Neural progenitor cell (in vitro differentiated cells): Measurements from ENCODE around the gene PRKCD.

Experiments used
- CTCF ChIP-seq: fragments of 200-600 bp; sonication (generic); IDR thresholded peaks from 2 replicates; pipeline ENCODE4 v1.5.1; 2017; ENCODE audit warnings: antibody characterized with exemption, mild to moderate bottlenecking
- EZH2 ChIP-seq: fragments of 200-600 bp; sonication (generic); IDR thresholded peaks from 2 replicates; pipeline ENCODE4 v1.6.1; 2017; ENCODE audit warnings: antibody characterized with exemption, mild to moderate bottlenecking, moderate library complexity

- TF ChIP-seq EZH2, result no peak
- TF ChIP-seq CTCF, result no peak
These were observed 68.6 kb downstream of the PRKCD start for GRCh38 chr3:53229606-53230005.
